ENCODE measurements around the gene DBNL.
"Not testable (repeated sequence)": the region's sequence is repeated elsewhere in the genome, so short reads cannot be mapped to it uniquely, and the experiment has no call there.

The DBNL gene

GRCh38 chr7:44044315-44045225 is at the start of gene DBNL:
Gene DBNL (plus strand): TSS chr7:44044702. CDS start chr7:44044738, 36 bp downstream.
- DNase-seq (ENCODE audit: low read depth), result peak; percentile 34

GRCh38 chr7:43997532-43997931 is 47.0 kb upstream of the DBNL start, which contains the start of gene SPDYE1:
Gene SPDYE1 (plus strand): TSS chr7:43997897. CDS start chr7:43999950, 2,053 bp downstream.
- not testable (repeated sequence) for DNase-seq (ENCODE audit: low read depth)

GRCh38 chr7:44012081-44012480 is 32.4 kb upstream of the DBNL start:
- DNase-seq (ENCODE audit: low read depth), result not testable (repeated sequence)

GRCh38 chr7:44015090-44015489 is 29.4 kb upstream of the DBNL start:
- not testable (repeated sequence) for DNase-seq (ENCODE audit: low read depth)

GRCh38 chr7:44018857-44019807 is 25.4 kb upstream of the DBNL start:
- peak; percentile 72 for DNase-seq (ENCODE audit: low read depth)

GRCh38 chr7:44019825-44020224 is 24.7 kb upstream of the DBNL start:
- DNase-seq (ENCODE audit: low read depth), result not testable (repeated sequence)

GRCh38 chr7:44022069-44022468 is 22.4 kb upstream of the DBNL start:
- DNase-seq (ENCODE audit: low read depth), result not testable (repeated sequence)

GRCh38 chr7:44022796-44023467 is 21.6 kb upstream of the DBNL start:
- DNase-seq (ENCODE audit: low read depth), result not testable (repeated sequence)

- DNase-seq (ENCODE audit: low read depth), result not testable (repeated sequence)
Measured at GRCh38 chr7:44029433-44029832, 15.1 kb upstream of the DBNL start.

GRCh38 chr7:44030029-44030428 is 14.5 kb upstream of the DBNL start:
- not testable (repeated sequence) for DNase-seq (ENCODE audit: low read depth)

GRCh38 chr7:44031319-44031718 is 13.2 kb upstream of the DBNL start:
- DNase-seq (ENCODE audit: low read depth), result not testable (repeated sequence)

GRCh38 chr7:44032031-44032430 is 12.5 kb upstream of the DBNL start:
- not testable (repeated sequence) for DNase-seq (ENCODE audit: low read depth)

- DNase-seq (ENCODE audit: low read depth), result not testable (repeated sequence)
Measured at GRCh38 chr7:44033971-44034844, 10.3 kb upstream of the DBNL start.

- not testable (repeated sequence) for DNase-seq (ENCODE audit: low read depth)
Measured at GRCh38 chr7:44036364-44036763, 8.1 kb upstream of the DBNL start.

- not testable (repeated sequence) for DNase-seq (ENCODE audit: low read depth)
Measured at GRCh38 chr7:44037951-44038350, 6.6 kb upstream of the DBNL start.

- not testable (repeated sequence) for DNase-seq (ENCODE audit: low read depth)
Measured at GRCh38 chr7:44038553-44038952, 5.9 kb upstream of the DBNL start.

- not testable (repeated sequence) for DNase-seq (ENCODE audit: low read depth)
Measured at GRCh38 chr7:44038961-44039558, 5.4 kb upstream of the DBNL start.

- not testable (repeated sequence) for DNase-seq (ENCODE audit: low read depth)
Measured at GRCh38 chr7:44039800-44040492, 4.6 kb upstream of the DBNL start.

GRCh38 chr7:44040493-44040891 is 4.0 kb upstream of the DBNL start:
- DNase-seq (ENCODE audit: low read depth), result not testable (repeated sequence)

GRCh38 chr7:44042221-44042620 is 2.3 kb upstream of the DBNL start:
- no peak for DNase-seq (ENCODE audit: low read depth)

Data from non-pigmented ciliary epithelial cell (primary cell).